HG03439 (cell line): Measurements from ENCODE around the gene ZNF622.
"Not testable (repeated sequence)": the region's sequence is repeated elsewhere in the genome, so short reads cannot be mapped to it uniquely, and the experiment has no call there.

Experiments
- ATAC-seq: cut with Tn5 transposase; IDR thresholded peaks from one replicate; pipeline ENCODE4 v1.9.1; 2021; ENCODE audit warnings: mild to moderate bottlenecking, moderate library complexity; ENCODE audit not compliant: unreplicated experiment

Gene ZNF622

DNA sequence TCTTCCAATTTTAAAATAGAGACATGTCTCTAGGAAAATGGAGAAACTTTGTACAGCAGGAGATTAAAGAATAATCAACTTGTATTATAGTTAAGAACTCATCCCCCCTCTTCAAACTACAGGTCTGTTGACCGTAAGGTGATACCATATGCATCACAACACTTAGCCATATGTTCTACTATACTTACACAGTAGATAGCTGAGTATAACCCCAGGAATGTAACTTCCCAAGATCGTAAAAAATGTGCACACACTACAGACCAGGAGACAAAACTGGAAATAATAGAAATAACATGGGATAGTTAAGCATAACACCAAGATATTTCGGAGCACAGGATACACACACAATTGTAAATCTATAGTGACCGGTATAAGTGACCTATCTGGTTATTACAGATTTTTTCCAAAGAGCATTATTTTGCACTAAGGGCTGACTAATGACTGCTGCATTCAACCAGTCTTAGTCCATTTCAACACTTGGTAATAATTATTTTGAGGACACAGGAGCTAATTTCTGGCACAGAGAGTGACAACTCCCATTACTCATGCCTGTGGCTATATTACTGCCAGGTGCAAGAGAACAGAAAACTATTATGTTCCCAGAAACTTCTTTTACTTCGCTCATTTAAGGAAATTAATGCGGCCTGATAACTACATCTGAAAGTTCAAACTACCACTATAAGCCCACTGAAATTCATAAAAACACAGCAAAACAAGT, 15.4 kb upstream of the ZNF622 start:
- no peak for ATAC-seq

- no peak for ATAC-seq
These were observed 14.5 kb upstream of the ZNF622 start for GRCh38 chr5:16480144-16480543.

DNA sequence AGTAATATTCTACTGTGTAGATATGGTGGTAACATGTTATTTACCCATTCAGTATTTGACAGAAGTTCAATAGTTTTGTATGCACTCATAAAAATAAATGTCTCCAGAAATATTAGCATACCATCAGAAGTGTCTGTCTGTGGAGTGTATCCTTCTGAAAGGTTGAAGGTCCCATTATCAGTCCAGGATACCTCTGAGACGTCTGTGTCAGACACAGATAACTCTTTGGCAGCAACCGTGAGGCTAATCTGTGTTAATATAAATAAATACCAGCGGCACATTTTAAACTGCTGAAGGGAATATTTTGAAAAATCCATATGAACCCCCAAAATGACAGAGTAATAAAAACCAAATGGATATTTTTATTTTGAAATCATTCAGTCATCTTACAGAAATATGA, 11.9 kb upstream of the ZNF622 start:
- no peak for ATAC-seq

GRCh38 chr5:16476417-16476816, 10.8 kb upstream of the ZNF622 start:
- ATAC-seq, result not testable (repeated sequence)

- ATAC-seq, result no peak
These were observed 5.8 kb upstream of the ZNF622 start for GRCh38 chr5:16471387-16471786.

DNA sequence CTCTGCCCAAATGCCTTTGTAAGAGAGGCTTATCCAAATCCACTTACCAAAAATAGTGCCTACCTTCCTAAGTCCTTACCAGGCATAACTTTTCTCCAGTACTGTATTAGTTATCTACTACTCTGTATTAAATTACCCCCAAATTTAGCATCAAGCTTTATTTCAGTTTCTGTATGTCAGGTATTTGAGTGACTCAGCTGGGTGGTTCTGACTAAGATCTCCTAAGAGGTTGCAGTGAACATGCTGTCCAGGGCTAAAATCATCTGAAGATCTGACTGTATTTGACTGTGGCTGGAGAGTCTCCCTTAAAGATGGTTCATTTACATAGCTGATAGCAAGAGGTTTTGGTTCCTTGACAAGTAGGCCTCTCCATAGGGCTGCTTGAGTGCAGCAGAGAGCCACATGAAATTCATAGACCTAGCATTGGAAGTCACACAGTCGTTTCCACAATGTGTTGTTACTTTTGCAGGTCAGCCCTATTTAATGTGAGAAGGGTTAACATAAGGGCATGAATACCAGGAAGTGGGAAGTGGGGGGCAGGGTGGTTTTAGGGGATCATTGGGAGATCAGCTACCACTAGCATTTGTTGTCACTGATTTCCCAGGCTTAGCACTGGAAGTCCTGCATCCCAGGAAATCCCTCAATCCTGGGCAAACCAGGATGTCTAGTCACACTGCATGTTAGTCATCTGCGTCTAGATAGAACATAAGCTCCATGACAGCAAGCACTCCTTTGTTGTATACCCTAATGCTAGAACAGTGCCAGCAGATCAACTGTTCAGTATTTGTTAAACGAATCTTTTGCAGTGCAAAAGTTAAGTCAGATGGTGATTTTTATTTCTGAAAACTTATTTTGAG, 2.0 kb upstream of the ZNF622 start:
- ATAC-seq, result peak; percentile 78

GRCh38 chr5:16464664-16465543, 696 bp downstream of the ZNF622 start:
- ATAC-seq, result no peak

GRCh38 chr5:16464231-16464630, 1.4 kb downstream of the ZNF622 start:
- no peak for ATAC-seq

DNA sequence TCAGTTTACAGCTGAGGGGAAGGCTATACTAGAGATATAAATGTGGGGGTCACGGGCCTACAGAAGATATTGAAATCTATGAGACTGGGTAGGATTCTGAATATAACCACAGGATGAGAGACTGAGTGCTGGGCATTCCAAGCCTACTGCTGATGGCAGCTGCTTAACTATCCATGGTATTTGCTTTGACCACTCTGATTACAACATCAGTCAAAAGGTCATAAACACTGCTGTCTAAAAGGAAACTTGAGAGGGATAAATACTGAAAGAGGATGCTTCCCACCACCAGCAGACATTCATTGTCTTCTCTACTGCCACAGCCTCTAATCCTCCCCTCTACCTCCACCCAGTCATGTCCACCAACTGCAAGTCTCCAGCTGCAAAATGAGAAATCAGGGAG, 3.8 kb downstream of the ZNF622 start:
- no peak for ATAC-seq

GRCh38 chr5:16461026-16461425, 4.6 kb downstream of the ZNF622 start:
- no peak for ATAC-seq

GRCh38 chr5:16459451-16459850, 6.1 kb downstream of the ZNF622 start:
- no peak for ATAC-seq

DNA sequence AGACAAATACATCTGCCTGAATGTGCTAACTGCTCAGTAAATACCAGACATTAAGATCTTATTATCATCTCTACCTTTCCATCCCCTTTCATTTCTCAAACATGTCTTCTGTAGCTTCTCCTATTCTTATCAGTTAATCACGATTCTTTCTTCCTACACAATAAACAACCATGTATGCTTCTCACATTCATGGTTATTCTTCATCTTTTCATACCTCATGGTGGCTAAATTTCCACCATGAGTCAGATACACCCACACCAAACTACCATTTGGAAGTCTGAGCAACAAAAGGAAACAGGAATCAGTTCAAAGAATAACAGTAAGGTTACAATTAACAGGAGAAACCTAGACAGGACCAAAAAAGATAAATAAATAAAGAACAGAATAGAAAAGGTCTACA, 7.7 kb downstream of the ZNF622 start:
- no peak for ATAC-seq

- ATAC-seq, result no peak
These were observed 8.1 kb downstream of the ZNF622 start for GRCh38 chr5:16457451-16457850.

- peak; percentile 62 for ATAC-seq
These were observed 9.3 kb downstream of the ZNF622 start for GRCh38 chr5:16456103-16456832.

GRCh38 chr5:16455668-16456067, 9.9 kb downstream of the ZNF622 start:
- ATAC-seq, result no peak

GRCh38 chr5:16454686-16455085, 10.9 kb downstream of the ZNF622 start:
- ATAC-seq, result no peak

- ATAC-seq, result no peak
These were observed 12.0 kb downstream of the ZNF622 start for GRCh38 chr5:16453609-16454008.

DNA sequence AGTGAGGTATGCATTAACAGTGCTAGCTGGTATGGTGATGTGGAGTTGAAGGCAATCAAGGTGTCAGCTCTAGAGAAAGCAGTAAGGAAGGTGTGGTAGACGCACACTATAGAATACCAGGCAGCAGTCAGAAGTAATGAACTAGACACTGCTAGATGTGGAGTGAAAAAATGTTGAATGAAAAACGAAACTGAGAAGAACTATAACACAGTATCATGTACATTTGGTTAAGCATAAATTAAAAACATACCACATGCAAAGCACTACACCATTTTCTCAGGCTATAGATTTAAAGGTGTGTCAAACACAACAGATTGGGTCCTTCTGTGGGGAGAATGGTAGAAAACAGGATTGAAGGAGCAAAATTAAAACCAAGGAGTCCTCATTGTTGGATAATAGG, 15.4 kb downstream of the ZNF622 start:
- ATAC-seq, result no peak

DNA sequence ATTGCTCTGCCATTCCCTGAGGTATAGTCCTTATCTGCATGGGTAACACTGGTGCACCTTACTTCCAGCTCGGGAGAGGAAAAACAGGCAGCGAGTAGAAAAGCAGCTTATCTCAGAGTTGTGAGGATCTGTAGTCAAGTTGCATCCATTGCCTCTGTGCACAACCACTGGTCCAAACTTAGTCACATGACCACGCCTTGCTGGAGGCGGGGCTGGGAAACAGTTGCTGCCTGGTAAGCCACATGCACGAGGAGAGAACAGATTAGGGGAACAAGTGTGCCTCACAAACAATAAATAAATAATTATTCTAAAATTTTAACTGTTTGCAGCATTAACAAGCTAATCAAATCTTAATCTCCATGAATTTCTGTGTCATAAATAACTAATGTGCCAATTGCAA, 18.6 kb downstream of the ZNF622 start:
- ATAC-seq, result no peak

- no peak for ATAC-seq
These were observed 27.6 kb downstream of the ZNF622 start for GRCh38 chr5:16437977-16438376.
